Thyroid gland (tissue), 4 donors: Measurements from ENCODE around the gene ZNF516. TPM values are rescaled to one million over a fixed set of nuclear protein-coding genes. Genes with fewer than 3 reads are reported as not detected.
A peak's percentile ranks its signal among the peaks of the same experiment; 100 is the strongest.

Experiments
- DNase-seq, 2 donors: peaks; one replicate each; pipeline ENCODE4 v3.0.0-alpha.2; 2019
- H3K27ac ChIP-seq, 3 donors: fragments of 200-600 bp; sonication (generic); 1 replicate in 2 of 3; 2 replicates in 1 of 3; pipeline ENCODE4 v1.5.1; 2016 to 2019; ENCODE audit warnings: mild to moderate bottlenecking in 1 of 3, moderate library complexity in 1 of 3
- H3K27me3 ChIP-seq: fragments of 200-600 bp; sonication (generic); one replicate; pipeline ENCODE4 v1.5.1; 2019
- H3K36me3 ChIP-seq, 2 donors: fragments of 200-600 bp; sonication (generic); one replicate each; pipeline ENCODE4 v1.5.1; 2016 to 2019
- H3K4me1 ChIP-seq, 2 donors: fragments of 200-600 bp; sonication (generic); one replicate each; pipeline ENCODE4 v1.5.1; 2017 to 2019
- H3K4me3 ChIP-seq, 3 donors: fragments of 200-600 bp; sonication (generic); replicated peaks in 1 of 3; 1 replicate in 2 of 3; 2 replicates in 1 of 3; pipeline ENCODE4 v1.5.1; 2016; ENCODE audit warnings: mild to moderate bottlenecking in 1 of 3
- H3K9me3 ChIP-seq: fragments of 200-600 bp; sonication (generic); one replicate; pipeline ENCODE4 v1.5.1; 2017
- POLR2A ChIP-seq, 2 donors: fragments of 450-650 bp; IDR thresholded peaks; one replicate each; pipeline ENCODE4 v1.6.1; 2017; ENCODE audit warnings: antibody characterized with exemption in 2 of 2, mild to moderate bottlenecking in 2 of 2, moderate library complexity in 1 of 2
- WGBS, 2 donors: methylation state at CpG; one replicate each; pipeline ENCODE4 v1.1.5; 2017; 5-methylcytosine and 5-hydroxymethylcytosine counted together
- intact Hi-C: fragments of 100-400 bp; cut with DNase I; formaldehyde crosslinking; loops from one replicate; pipeline ENCODE4 v1.15.1; 2023
- total RNA-seq, 4 donors: library from RNA; depleted of rRNA; stranded (reverse); fragments of >200 nt; gene quantifications; one replicate each; pipeline ENCODE4 v1.2.3, GENCODE V29; 2016
- TF ChIP-seq, protein P1 (sequence below), 6 experiments: fragments of 200-600 bp in 3 of 6; fragments of 450-650 bp in 3 of 6; sonication (generic) in 3 of 6; IDR thresholded peaks; one replicate each; pipeline ENCODE4 v1.5.1; 2016 to 2019; ENCODE audit warnings: antibody characterized with exemption in 6 of 6, mild to moderate bottlenecking in 2 of 6, inconsistent platforms in 1 of 6, moderate library complexity in 1 of 6

Gene ZNF516
- total RNA-seq, 4 donors from 2014 or later: 25.4 to 44.8 (median 28.6) TPM

DNA sequence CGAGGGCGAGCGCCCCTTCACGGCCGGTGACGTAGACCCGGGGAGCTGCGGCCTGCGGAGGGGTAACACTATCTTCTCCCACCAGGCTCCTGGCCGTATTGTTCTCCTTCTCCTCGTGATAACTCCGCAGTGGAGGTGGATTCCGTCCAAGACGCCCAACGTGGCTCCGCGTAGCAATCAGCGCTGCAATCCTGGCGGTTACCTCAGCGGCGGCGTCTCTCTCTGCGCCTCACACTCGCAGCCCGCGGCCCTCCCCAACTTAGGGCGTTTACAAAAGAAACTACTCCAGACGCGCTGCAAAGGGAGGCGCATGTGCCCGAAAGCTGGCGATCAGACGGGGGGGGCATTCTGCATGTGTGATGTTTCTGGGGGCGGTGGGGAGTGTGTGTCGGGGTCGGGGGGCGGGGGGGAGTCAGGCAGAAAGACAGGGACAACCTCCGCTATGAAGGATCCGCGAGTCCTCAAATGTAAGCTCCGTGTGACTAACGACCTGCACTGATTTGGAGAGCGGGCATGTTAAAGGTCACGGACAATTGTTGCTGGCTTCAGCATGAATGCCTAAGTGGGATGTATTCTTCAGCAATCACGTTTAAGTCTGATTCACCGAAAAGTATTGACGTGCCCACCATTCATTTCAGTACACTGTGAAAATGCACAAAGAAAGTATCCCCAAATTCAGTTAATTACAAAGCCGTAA lies 1.3 kb upstream of the ZNF516 start:
- intact Hi-C loops: no loop called here

DNA sequence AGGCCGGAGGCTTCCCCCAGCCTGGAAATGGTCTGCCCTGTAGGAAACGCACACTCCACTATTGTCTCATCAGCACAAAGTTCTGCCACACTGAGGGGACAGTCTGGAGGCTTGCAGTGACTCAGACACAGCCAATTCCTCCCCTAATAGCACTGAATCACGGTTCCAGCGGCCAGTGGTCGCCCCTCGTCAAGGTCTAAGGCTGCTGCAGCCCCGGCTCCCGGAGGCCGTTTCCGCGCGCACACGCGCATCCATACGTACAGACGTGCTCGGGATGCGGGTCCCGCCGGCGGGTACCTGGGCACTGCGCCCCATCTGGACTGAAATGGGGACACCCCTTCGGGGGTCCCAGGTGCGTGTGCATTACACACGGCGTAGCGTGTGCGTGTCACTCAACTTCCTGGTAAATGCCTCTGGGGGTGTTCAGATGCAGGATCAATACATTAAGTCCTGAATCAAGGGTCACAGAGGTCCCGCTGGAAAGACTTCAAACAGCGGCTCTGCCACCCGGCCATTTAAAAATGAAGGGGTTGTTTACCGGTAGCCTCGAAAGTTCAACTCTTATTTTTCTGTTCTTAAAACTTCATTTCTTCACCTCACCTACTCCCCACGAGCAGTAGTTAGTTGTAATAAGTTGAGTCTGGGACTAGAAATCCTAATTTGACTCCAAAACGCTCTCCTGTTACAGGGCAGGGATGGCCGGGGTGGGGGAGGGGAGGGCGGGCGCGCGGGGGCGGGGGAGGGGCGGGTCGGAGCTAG lies 572 bp upstream of the ZNF516 start:
- WGBS, 2 donors: 0 to 1% methylated on average over 17 to 20 of the region's 43 CpGs
- H3K4me1 ChIP-seq: peaks cover 0 to 2% of the 10 kb centered on the region in 2 donors
- H3K27ac ChIP-seq: peak overlapping the region in 2 of 3 donors; percentile 71 to 83
- intact Hi-C loops: no loop called here
- H3K4me3 ChIP-seq: peak overlapping the region; percentile 12 to 63 (median 47)
- no peaks in the 10 kb centered on the region for H3K27me3 ChIP-seq
- H3K9me3 ChIP-seq: no peaks in the 10 kb centered on the region
- no peaks in the 10 kb centered on the region for H3K36me3 ChIP-seq
- TF ChIP-seq, protein P1, sequence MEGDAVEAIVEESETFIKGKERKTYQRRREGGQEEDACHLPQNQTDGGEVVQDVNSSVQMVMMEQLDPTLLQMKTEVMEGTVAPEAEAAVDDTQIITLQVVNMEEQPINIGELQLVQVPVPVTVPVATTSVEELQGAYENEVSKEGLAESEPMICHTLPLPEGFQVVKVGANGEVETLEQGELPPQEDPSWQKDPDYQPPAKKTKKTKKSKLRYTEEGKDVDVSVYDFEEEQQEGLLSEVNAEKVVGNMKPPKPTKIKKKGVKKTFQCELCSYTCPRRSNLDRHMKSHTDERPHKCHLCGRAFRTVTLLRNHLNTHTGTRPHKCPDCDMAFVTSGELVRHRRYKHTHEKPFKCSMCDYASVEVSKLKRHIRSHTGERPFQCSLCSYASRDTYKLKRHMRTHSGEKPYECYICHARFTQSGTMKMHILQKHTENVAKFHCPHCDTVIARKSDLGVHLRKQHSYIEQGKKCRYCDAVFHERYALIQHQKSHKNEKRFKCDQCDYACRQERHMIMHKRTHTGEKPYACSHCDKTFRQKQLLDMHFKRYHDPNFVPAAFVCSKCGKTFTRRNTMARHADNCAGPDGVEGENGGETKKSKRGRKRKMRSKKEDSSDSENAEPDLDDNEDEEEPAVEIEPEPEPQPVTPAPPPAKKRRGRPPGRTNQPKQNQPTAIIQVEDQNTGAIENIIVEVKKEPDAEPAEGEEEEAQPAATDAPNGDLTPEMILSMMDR (IDR thresholded peaks at IDR 0.05): no peak
- TF ChIP-seq POLR2A (IDR thresholded peaks at IDR 0.05): peak in 1 of 2 donors; percentile 52
- DNase-seq: peak; percentile 39 to 47

More for the DNA sequence above, 1.3 kb upstream of the ZNF516 start:
- peak; percentile 51 to 56 for DNase-seq
- TF ChIP-seq POLR2A (IDR thresholded peaks at IDR 0.05): peak in 1 of 2 donors; percentile 7
- TF ChIP-seq, protein P1 (IDR thresholded peaks at IDR 0.05): no peak
- H3K4me1 ChIP-seq: no peaks in the 10 kb centered on the region
- H3K4me3 ChIP-seq: peak overlapping the region in 1 of 3 donors; percentile 63
- no peaks in the 10 kb centered on the region for H3K27me3 ChIP-seq
- 23 to 27% methylated on average over 24 to 39 of the region's 48 CpGs for WGBS, 2 donors
- H3K27ac ChIP-seq: peak overlapping the region; percentile 59 to 83 (median 71)
- no peaks in the 10 kb centered on the region for H3K36me3 ChIP-seq
- H3K9me3 ChIP-seq: no peaks in the 10 kb centered on the region

DNA sequence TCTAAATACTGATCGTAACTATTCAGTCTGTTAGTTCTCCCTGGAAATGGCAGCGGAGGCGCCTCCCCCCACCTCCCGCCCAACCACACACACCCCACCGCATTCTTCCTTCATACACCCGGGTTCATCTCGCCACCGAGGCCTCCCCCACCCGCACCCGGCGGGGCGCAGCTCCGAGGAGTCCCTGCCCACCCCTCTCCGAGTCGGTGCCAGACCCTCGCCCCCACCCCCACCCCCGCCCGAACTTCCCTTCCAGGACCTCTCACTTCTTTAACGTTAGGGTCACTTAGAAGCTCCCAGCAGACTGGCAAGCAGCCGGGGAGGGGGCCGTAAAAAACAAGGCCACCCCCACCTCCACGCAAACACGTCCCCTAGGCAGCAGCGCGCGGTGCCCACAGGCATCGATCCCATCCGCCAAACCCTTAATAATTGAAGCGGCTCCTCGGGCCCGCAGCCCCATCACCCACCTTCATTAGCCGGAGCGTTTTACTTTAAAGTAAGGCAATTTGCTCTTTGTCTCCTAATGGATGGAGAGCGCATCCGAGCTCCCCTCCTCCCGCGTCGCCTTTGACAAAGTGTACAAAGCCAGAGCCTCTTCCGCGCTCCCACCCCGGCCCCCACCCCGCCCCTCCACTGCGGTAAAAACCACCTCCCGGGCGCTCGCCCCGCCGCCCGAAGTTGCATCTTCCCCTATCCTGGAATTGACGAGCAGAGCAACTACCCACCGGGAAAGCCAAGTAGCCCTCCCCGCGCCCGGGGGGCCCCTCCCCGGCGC lies 624 bp downstream of the ZNF516 start:
- Histone ChIP-seq H3K9me3 (no peaks in the 10 kb centered on the region), H3K36me3 (no peaks in the 10 kb centered on the region), H3K4me3 (peak overlapping the region in 2 of 3 donors; percentile 65 to 93), H3K4me1 (peaks cover 7 to 12% of the 10 kb centered on the region in 2 donors), H3K27me3 (no peaks in the 10 kb centered on the region), H3K27ac (peak overlapping the region; percentile 85 to 92 (median 92))
- DNase-seq: peak; percentile 45 to 53
- intact Hi-C loops: no loop called here
- TF ChIP-seq, protein P1 (IDR thresholded peaks at IDR 0.05): no peak
- no peak for TF ChIP-seq POLR2A (IDR thresholded peaks at IDR 0.05)
- 0 to 1% methylated on average over 32 to 35 of the region's 56 CpGs for WGBS, 2 donors

DNA sequence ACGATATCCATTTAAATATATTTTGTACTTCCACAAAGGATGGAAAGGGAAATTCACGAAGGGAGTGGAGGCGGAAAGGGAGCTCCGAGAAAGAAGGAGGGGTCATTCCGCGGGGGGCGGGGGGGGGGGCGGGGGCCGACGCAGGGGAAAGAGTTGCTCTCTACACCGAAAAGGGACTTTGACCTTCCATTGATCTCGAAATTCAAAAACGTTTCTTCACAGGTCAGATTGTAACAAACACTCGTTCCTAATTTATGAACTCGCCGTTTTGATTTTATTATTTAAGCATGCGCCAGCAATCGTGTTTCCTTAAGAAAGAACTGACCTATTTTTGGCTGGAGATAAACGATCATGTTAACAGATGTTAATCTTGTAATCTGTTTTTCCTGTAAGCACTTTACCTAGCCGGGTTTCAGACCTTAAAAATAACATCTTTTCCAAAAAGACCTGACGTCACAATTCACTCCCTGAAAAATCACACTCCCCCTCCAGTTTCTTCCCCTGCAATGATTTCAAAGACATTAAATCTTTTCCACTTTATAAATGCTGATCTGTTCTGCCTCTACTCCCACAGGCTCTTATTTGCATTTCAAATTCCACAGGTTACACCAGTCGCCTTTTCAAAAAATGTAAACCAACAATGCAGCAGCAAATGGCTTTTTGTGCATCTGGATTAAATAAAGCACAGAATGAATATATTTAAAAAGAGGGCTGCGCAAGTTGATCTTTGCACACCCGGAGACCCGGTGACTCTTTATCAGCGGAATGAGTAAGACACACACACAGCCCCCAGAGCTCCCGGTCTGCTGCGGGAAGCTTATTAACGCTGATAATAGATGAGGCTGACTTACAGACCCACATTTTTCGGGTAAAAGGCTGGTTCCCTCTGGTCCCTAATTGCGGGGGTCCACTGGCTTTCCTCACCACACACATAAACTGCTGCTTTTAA lies 1.6 kb downstream of the ZNF516 start:
- TF ChIP-seq POLR2A (IDR thresholded peaks at IDR 0.05): no peak
- TF ChIP-seq, protein P1 (IDR thresholded peaks at IDR 0.05): no peak
- H3K36me3 ChIP-seq: no peaks in the 10 kb centered on the region
- WGBS, 2 donors: 0 to 1% methylated on average over 31 of the region's 31 CpGs
- no peaks in the 10 kb centered on the region for H3K27me3 ChIP-seq
- peak overlapping the region; percentile 85 to 92 (median 92) for H3K27ac ChIP-seq
- H3K4me3 ChIP-seq: peak overlapping the region; percentile 65 to 93 (median 71)
- H3K9me3 ChIP-seq: no peaks in the 10 kb centered on the region
- intact Hi-C loops: no loop called here
- peak in 1 of 2 donors; percentile 17 for DNase-seq
- peaks cover 13 to 16% of the 10 kb centered on the region in 2 donors for H3K4me1 ChIP-seq
